Liver (tissue), 9 donors: ENCODE measurements around the gene ALG8. TPM values are rescaled to one million over a fixed set of nuclear protein-coding genes. Genes with fewer than 3 reads are reported as not detected.

Experiments used
- DNase-seq: peaks from one replicate; pipeline ENCODE4 v3.0.0-alpha.2; 2017; ENCODE audit warnings: low spot score
- H3K27ac ChIP-seq, 2 donors: one replicate each; pipeline ENCODE4 v1.7.0; 2013; ENCODE audit warnings: inconsistent platforms in 2 of 2, low read length in 2 of 2, control low read depth in 1 of 2, low read depth in 1 of 2, mild to moderate bottlenecking in 1 of 2
- H3K27me3 ChIP-seq, 4 donors: one replicate each; pipeline versions ENCODE4 v1.6.1 to v1.7.0; 2013; ENCODE audit warnings: low read length in 3 of 4, inconsistent platforms in 1 of 4, mild to moderate bottlenecking in 1 of 4, moderate library complexity in 1 of 4; ENCODE audit not compliant: control insufficient read depth in 4 of 4, insufficient read depth in 4 of 4
- H3K36me3 ChIP-seq, 4 donors: one replicate each; pipeline versions ENCODE4 v1.6.1 to v1.7.0; 2013; ENCODE audit warnings: low read length in 3 of 4, mild to moderate bottlenecking in 3 of 4, low read depth in 1 of 4, moderate library complexity in 1 of 4; ENCODE audit not compliant: control insufficient read depth in 4 of 4, insufficient read depth in 3 of 4
- H3K4me1 ChIP-seq, 4 donors: one replicate each; pipeline versions ENCODE4 v1.6.1 to v1.7.0; 2013; ENCODE audit warnings: low read length in 3 of 4, mild to moderate bottlenecking in 3 of 4, moderate library complexity in 1 of 4; ENCODE audit not compliant: control insufficient read depth in 4 of 4, insufficient read depth in 4 of 4
- H3K4me3 ChIP-seq, 3 donors: one replicate each; pipeline versions ENCODE4 v1.6.1 to v1.7.0; 2013; ENCODE audit warnings: low read length in 3 of 3, control low read depth in 1 of 3, low read depth in 1 of 3, mild to moderate bottlenecking in 1 of 3
- H3K9ac ChIP-seq, 2 donors: one replicate each; pipeline ENCODE4 v1.7.0; 2013; ENCODE audit warnings: low read length in 2 of 2, mild to moderate bottlenecking in 2 of 2, moderate library complexity in 2 of 2, control low read depth in 1 of 2, low read depth in 1 of 2
- H3K9me3 ChIP-seq, 4 donors: one replicate each; pipeline versions ENCODE4 v1.6.1 to v1.7.0; 2013; ENCODE audit warnings: low read length in 3 of 4; ENCODE audit not compliant: control insufficient read depth in 4 of 4
- ATF3 ChIP-seq: IDR thresholded peaks from 2 replicates; pipeline ENCODE4 v1.6.1; 2016; ENCODE audit warnings: antibody characterized with exemption
- CTCF ChIP-seq: fragments of 150-350 bp; IDR thresholded peaks from 2 replicates; pipeline ENCODE4 v1.5.1; 2017; ENCODE audit warnings: improper control_type of control experiment, low read depth, low read length; ENCODE audit not compliant: missing input control
- EGR1 ChIP-seq, 2 donors: IDR thresholded peaks; 2 replicates each; pipeline ENCODE4 v1.6.1; 2016 to 2018; ENCODE audit warnings: antibody characterized with exemption in 2 of 2, low read depth in 2 of 2
- FOXA1 ChIP-seq: IDR thresholded peaks from 2 replicates; pipeline ENCODE4 v1.6.1; 2016; ENCODE audit warnings: antibody characterized with exemption
- FOXA2 ChIP-seq: IDR thresholded peaks from 2 replicates; pipeline ENCODE4 v1.6.1; 2016; ENCODE audit warnings: antibody characterized with exemption
- GABPA ChIP-seq, 2 donors: IDR thresholded peaks in 1 of 2; conservative IDR thresholded peaks in 1 of 2; 2 replicates each; pipeline ENCODE4 v1.6.1; 2016; ENCODE audit warnings: antibody characterized with exemption in 2 of 2, mild to moderate bottlenecking in 1 of 2, moderate library complexity in 1 of 2
- HNF4A ChIP-seq, 2 donors: conservative IDR thresholded peaks; 2 replicates each; pipeline ENCODE4 v1.6.1; 2016; ENCODE audit warnings: antibody characterized with exemption in 2 of 2, mild to moderate bottlenecking in 2 of 2
- HNF4G ChIP-seq: IDR thresholded peaks from 2 replicates; pipeline ENCODE4 v1.6.1; 2016; ENCODE audit warnings: antibody characterized with exemption
- JUND ChIP-seq, 2 donors: IDR thresholded peaks; 2 replicates each; pipeline ENCODE4 v1.6.1; 2016; ENCODE audit warnings: antibody characterized with exemption in 2 of 2
- MAX ChIP-seq: IDR thresholded peaks from 2 replicates; pipeline ENCODE4 v1.6.1; 2016; ENCODE audit warnings: antibody characterized with exemption
- NR2F2 ChIP-seq: IDR thresholded peaks from 2 replicates; pipeline ENCODE4 v1.6.1; 2016; ENCODE audit warnings: antibody characterized with exemption
- RAD21 ChIP-seq, 2 donors: IDR thresholded peaks; 2 replicates each; pipeline ENCODE4 v1.6.1; 2016; ENCODE audit warnings: antibody characterized with exemption in 2 of 2, mild to moderate bottlenecking in 2 of 2
- REST ChIP-seq: IDR thresholded peaks from 2 replicates; pipeline ENCODE4 v1.6.1; 2016; ENCODE audit warnings: antibody characterized with exemption, mild to moderate bottlenecking
- RXRA ChIP-seq, 2 donors: IDR thresholded peaks; 2 replicates each; pipeline ENCODE4 v1.6.1; 2017 to 2018; ENCODE audit warnings: antibody characterized with exemption in 2 of 2, mild to moderate bottlenecking in 1 of 2
- SP1 ChIP-seq: IDR thresholded peaks from 2 replicates; pipeline ENCODE4 v1.6.1; 2018; ENCODE audit warnings: antibody characterized with exemption, mild to moderate bottlenecking
- TAF1 ChIP-seq: conservative IDR thresholded peaks from 2 replicates; pipeline ENCODE4 v1.6.1; 2016; ENCODE audit warnings: antibody characterized with exemption, mild to moderate bottlenecking
- YY1 ChIP-seq: IDR thresholded peaks from 2 replicates; pipeline ENCODE4 v1.6.1; 2016; ENCODE audit warnings: antibody characterized with exemption, mild to moderate bottlenecking
- ZBTB33 ChIP-seq: IDR thresholded peaks from 2 replicates; pipeline ENCODE4 v1.6.1; 2016; ENCODE audit warnings: antibody characterized with exemption
- WGBS: extraction: QIAGEN DNeasy Blood & Tissue Kit; methylation state at CpG from one replicate; pipeline ENCODE4 v1.1.7; 2013; 5-methylcytosine and 5-hydroxymethylcytosine counted together
- polyA plus RNA-seq, 2 donors: library from polyadenylated mRNA; stranded (reverse) in 1 of 2; unstranded in 1 of 2; fragments of 200-250 nt in 1 of 2; fragments of >200 nt in 1 of 2; fragmentation: Nextera tagmentation in 1 of 2; extraction: Ambion mirVana in 1 of 2; gene quantifications; one replicate each; pipeline versions ENCODE4 v1.2.1 to v1.2.3, GENCODE V29; 2013 to 2015
- total RNA-seq, 2 donors: library from RNA; depleted of rRNA; stranded (reverse); fragments of >200 nt; gene quantifications; one replicate each; pipeline ENCODE4 v1.2.3, GENCODE V29; 2014
- donor health status: healthy.
- donor health status: healthy.
- donor health status: healthy.
- donor health status: healthy.
- donor health status: healthy.

Gene ALG8
- total and polyA plus RNA-seq, 4 donors = 29.4 to 46.0 (median 38.0) TPM

- 93% methylated on average over 6 of the region's 6 CpGs for WGBS
- Histone ChIP-seq H3K9me3 (no peaks in the 10 kb centered on the region), H3K27me3 (no peaks in the 10 kb centered on the region), H3K9ac (no peak overlapping the region), H3K27ac (peak overlapping the region; percentile 39 to 97), H3K36me3 (no peaks in the 10 kb centered on the region), H3K4me3 (no peak overlapping the region), H3K4me1 (peaks cover 7 to 54% (median 37%) of the 10 kb centered on the region in 4 donors)
- TF ChIP-seq RAD21 (IDR thresholded peaks at IDR 0.05) = no peak
- no peak for TF ChIP-seq HNF4G
- no peak for TF ChIP-seq TAF1
- no peak for TF ChIP-seq HNF4A (conservative IDR thresholded peaks at IDR 0.05)
- TF ChIP-seq GABPA (IDR thresholded peaks at IDR 0.05 in 1 of 2, conservative IDR thresholded peaks at IDR 0.05 in 1 of 2) = no peak
- TF ChIP-seq ATF3 = no peak
- no peak for TF ChIP-seq JUND (IDR thresholded peaks at IDR 0.05)
- TF ChIP-seq CTCF = no peak
- TF ChIP-seq RXRA (IDR thresholded peaks at IDR 0.05) = no peak
- TF ChIP-seq FOXA2 = no peak
- no peak for TF ChIP-seq YY1
- no peak for TF ChIP-seq EGR1 (IDR thresholded peaks at IDR 0.05; ENCODE audit: low read depth in 2 of 2)
- no peak for TF ChIP-seq NR2F2
- TF ChIP-seq REST = no peak
- no peak for TF ChIP-seq SP1
- TF ChIP-seq MAX = no peak
- TF ChIP-seq ZBTB33 = no peak
- TF ChIP-seq FOXA1 = no peak
- no peak for DNase-seq
These were observed 27.5 kb upstream of the ALG8 start for GRCh38 chr11:78166855-78167469.
